Endothelial cell of umbilical vein (primary cell): Measurements from ENCODE around the gene PLEKHG5.

Source experiments
- CTCF ChIP-seq, 2 donors: IDR thresholded peaks; 1 replicate in 1 of 2; 2 replicates in 1 of 2; pipeline ENCODE4 v1.5.1; 2011; ENCODE audit warnings: low read length in 2 of 2, mild to moderate bottlenecking in 2 of 2, moderate library complexity in 2 of 2, control low read depth in 1 of 2, inconsistent platforms in 1 of 2, low read depth in 1 of 2; ENCODE audit not compliant: insufficient read depth in 1 of 2; ENCODE audit errors: extremely low read depth in 1 of 2
- EZH2 ChIP-seq: IDR thresholded peaks from 2 replicates; pipeline ENCODE4 v1.6.1; 2012; ENCODE audit warnings: borderline replicate concordance, low read depth, mild to moderate bottlenecking, moderate library complexity, low read length, inconsistent platforms; ENCODE audit not compliant: severe bottlenecking
- JUN ChIP-seq: IDR thresholded peaks from 2 replicates; pipeline ENCODE4 v1.6.1; 2011; ENCODE audit warnings: borderline replicate concordance, low read depth; ENCODE audit not compliant: insufficient read length, insufficient read depth
- MAX ChIP-seq: IDR thresholded peaks from 2 replicates; pipeline ENCODE4 v1.6.1; 2011; ENCODE audit not compliant: insufficient read depth, insufficient read length
- POLR2A ChIP-seq: IDR thresholded peaks from 2 replicates; pipeline ENCODE4 v1.6.1; 2012; ENCODE audit warnings: low read depth, mild to moderate bottlenecking, control low read depth, low read length

DNA sequence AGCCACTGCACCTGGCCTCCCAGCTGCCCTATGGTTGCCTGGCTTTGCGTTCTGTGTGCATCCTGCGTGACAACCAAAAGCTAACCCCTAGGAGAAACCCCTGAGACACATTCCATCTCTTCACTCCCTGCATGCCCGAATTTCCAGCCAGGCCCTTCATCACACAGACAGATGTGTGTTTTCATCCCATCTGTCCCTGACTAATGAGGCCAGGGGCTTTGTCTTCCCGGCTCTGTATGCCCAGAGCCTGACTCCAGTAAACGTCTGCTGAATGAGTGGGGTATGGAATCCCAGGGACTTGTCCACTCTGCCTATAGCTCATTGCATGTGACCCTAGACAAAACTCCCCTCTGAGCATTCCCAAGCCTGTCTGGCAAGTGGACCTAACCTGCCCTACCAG lies 57.3 kb downstream of the PLEKHG5 start:
- TF ChIP-seq CTCF (IDR thresholded peaks at IDR 0.05; ENCODE audit: extremely low read depth in 1 of 2, insufficient read depth in 1 of 2, low read depth in 1 of 2, low read length in 2 of 2), result no peak
- no peak for TF ChIP-seq JUN
- TF ChIP-seq EZH2, result no peak
- TF ChIP-seq MAX, result no peak
- TF ChIP-seq POLR2A, result no peak
